COLO668 (cell line): ENCODE data around the gene PEX14.
"Not testable (repeated sequence)": the region's sequence is repeated elsewhere in the genome, so short reads cannot be mapped to it uniquely, and the experiment has no call there.

Experiments used
- DNase-seq: peaks from one replicate; lab custom pipeline; 2025; ENCODE audit not compliant: unreplicated experiment; lab: John Stamatoyannopoulos, UW

The PEX14 gene

GRCh38 chr1:10450156-10450814 is 24.5 kb upstream of the PEX14 start:
- no peak for DNase-seq

DNA sequence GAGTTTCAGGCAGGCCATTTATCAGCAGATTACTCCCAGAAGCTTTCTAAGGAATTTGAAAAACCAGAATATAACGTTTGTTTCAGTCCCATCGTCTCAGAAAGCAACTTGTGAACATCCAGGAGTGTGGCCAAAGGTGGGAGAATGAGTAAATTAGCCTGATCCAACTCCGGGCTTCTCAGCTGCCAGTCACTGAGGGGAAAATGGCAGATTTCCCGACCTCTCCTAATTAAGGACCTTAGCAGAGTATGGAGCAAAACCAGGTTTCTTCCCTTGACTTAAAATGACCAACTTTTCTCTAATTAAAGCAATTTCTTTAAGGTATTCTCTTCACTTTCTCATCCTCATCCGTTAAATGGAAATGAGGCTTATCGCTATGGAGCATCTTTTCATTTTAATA is 23.9 kb upstream of the PEX14 start:
- DNase-seq = no peak

- DNase-seq = no peak
These were observed 23.5 kb upstream of the PEX14 start for GRCh38 chr1:10451287-10451686.

GRCh38 chr1:10456048-10456447 is 18.7 kb upstream of the PEX14 start:
- DNase-seq = no peak

- no peak for DNase-seq
These were observed 18.1 kb upstream of the PEX14 start for GRCh38 chr1:10456661-10457060.

- DNase-seq = not testable (repeated sequence)
These were observed 17.3 kb upstream of the PEX14 start for GRCh38 chr1:10457462-10457861.

DNA sequence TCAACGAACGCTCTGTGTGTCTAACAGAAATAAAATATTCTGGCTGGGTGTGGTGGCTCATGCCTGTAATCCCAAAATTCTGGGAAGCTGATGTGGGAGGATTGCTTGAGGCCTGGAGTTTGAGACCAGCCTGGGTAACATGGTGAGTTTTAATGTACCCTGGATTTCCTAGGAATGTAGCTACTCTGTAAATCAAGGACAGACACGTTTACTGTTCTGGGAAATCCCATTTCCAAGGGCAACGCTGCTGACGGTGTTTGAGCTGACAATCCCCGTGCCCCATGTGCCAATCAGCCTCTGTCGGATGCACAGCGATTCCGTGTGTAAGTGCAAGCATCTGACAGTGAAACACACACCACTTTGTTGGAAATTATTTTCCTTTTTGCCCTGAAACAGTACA is 16.9 kb upstream of the PEX14 start:
- DNase-seq = no peak

- no peak for DNase-seq
These were observed 15.6 kb upstream of the PEX14 start for GRCh38 chr1:10459184-10459583.

- DNase-seq = no peak
These were observed 7.7 kb upstream of the PEX14 start for GRCh38 chr1:10467078-10467477.

GRCh38 chr1:10470043-10470442 is 4.7 kb upstream of the PEX14 start:
- DNase-seq = no peak

DNA sequence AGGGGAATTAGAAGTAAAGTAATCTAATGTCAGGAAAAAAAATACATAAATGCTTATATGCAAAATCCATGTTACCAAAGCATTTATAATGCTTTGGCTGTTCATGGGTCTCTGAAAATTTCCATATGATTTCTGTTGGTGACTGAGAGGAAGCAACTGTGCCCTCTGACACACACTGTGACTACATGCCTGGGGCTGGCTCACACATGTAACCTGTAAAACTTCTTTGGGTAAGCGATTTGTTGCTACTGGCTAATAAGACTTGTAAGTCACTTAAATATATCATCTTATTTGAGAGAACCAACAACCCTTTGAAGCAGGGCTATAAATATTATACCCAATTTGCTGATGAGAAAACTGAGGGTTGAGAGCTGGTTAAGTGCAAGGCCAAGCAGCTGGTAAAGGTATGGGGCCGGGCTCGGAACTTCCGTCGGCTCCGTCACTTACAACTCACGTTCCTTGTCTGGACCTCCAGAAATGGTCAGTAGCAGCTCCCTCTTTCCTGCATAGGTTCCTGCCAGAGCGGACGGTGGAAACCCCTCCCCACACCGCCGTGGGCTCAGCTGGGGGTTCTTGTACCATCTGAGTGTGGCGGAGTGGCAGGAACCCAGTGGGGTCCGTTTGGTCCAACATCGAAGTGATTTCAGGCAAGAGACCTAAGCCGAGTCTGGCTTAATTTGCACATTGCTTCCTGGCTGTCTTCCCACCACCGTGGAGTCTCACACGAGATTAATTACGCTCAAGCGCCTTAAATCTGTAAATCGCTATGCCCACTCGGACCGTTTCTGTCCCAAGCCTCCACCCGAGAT is 3.1 kb upstream of the PEX14 start:
- DNase-seq = no peak

DNA sequence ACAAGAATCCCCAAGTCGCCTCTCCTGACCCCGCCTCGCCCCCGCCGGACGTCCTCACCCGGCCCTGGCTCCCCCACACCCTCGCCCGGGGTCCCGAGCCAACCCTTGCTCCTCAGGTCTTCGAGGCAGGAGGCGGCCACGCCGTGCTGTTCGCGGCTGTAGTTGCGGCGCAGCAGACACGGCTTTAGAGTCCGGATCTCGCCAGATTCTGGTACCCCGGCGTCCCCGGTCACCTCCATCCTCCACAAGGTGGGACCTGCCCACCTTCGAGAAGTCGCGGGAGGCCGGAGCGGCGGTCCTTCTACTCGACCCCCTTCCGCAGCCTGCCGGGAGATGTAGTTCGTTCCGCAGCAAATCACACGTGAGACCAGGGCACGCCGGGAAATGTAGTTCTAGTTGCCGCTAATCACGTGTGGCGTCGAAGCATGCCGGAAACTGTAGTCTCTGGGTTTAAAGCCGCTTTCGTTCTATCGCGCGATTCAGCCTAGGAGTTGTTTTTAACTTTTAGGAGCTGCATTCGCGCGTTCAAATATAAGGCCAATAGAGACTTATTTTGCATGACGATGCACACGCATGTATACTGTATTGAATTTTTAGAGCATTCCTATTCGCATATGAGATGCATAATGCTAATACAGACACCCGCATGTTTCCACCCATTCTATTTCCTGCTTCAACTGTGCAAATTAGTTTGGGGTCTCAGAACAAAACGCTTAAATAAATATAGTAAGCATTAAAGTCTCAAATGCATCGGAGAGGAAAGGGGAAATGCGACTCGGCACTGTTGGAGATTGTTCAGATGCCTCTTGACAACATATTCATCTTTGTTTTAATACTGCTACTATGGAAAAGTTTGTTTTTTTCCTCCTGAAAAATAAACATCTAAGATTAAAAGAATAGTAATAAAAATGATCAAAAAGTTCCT is 2.3 kb upstream of the PEX14 start, which contains the start of gene DFFA:
DFFA (minus strand) TSS at position 310 of the 925 bp plus-strand sequence; CDS start at position 239, 71 bp downstream.
- peak; percentile 99 for DNase-seq

DNA sequence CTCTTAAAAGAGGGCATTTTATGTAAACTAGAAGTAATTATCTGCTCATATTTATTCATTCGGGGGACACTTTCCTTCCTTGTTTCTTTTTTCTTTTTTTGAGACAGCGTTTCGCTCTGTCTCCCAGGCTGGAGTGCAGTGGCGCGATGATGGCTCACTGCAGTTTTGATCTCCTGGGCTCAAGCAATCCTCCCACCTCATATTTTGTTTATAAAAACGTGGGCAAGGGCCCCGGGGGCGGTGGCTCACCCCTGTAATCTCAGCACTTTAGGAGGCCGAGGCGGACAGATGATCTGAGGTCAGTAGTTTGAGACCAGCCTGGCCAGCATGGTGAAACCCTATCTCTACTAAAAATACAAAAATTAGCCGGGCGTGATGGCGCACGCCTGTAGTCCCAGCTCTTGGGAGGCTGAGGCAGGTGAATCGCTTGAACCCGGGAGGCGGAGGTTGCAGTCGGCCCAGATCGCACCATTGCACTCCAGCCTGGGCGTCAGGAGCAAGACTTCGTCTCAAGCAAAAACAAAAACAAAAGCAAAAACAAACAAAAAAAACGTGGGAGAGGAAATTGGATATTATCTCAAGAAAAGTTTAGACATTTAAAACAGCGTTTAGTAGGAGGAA is 1.5 kb upstream of the PEX14 start:
- DNase-seq = no peak

DNA sequence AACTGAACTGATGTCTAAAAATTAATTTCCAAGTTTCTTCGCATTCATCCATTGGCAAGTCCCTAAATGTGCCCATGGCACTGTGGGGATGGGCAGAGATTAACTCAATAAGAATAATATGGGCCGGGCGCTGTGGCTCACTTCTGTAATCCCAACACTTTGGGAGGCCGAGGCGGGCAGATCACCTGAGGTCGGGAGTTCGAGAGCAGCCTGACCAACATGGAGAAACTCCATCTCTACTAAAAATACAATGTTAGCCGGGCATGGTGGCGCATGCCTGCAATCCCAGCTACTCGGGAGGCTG is 489 bp upstream of the PEX14 start:
- not testable (repeated sequence) for DNase-seq

DNA sequence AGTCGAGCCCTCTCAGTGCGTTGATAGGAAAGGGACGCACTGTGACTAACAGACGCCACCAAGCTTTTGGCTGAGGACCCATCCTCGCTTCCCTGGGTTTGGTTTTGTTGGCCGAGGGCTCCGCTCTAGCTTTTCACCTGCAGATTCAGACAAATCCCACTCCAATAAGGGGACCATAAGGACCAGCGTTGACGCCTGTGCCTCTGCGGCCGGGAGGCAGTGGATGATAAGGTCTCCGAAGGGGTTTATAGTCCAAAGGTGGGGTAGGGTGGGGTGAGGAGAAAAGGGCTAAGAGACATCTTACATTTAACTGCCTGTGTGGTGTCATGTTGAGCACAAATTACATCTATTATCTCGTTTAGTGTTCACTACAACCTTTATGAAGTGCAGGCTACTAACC is 760 bp downstream of the PEX14 start:
- DNase-seq = no peak

GRCh38 chr1:10479296-10479695 is 4.5 kb downstream of the PEX14 start:
- no peak for DNase-seq

GRCh38 chr1:10480614-10481013 is 5.9 kb downstream of the PEX14 start:
- DNase-seq = no peak

DNA sequence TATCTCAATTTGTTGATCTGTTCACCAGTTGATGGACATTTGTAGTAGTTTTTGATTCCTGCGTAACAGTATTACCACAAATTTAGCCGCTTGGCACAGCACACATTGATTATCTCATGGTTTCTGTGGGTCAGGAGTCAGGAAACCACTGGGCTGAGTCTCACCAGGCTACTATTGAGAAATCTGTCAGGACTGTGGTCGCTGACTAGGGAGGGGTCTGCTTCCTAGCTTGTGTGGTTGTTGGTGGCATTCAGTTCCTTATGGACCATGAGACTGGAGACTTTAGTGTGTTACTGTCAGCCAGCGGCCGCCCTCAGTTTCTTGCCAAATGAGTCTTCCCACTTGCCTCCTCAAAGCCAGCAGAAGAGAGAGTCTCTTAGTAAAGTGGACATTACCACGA is 9.8 kb downstream of the PEX14 start:
- no peak for DNase-seq

DNA sequence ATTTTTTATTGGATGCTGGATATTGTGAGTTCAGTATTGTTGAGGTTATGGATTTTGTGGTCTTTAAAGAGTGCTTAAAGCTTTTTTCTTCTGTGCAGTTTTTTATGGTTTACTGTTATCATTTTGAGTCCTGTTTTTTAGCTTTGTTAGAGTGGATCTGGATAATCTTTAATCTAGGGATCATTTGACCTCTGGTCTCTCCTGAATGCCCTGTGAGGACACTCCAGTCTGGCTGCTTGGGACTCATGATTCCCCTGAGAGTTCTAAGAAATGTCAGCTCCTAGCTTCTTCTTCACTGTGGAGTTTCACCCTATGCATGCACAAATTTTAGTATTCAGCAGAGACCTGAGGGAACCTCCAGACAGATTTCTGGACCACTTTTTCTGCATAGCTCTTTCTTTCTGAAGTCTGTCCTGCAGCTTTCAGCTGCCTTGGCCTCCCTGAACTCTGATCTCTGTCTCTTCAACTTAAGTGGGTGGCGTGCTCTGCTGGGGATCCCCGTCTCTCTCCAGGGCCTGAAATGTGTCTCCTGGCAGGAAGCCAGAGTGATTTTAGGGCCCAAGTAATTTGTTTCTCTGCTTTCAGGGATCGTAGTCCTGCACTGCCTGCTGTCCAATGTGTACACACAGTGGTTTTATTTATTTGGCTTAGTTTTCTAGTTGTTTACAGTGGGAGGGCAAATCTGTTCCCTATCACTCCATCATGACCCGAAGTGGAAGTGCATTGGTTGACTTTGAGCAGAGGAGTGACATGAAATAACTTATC is 14.7 kb downstream of the PEX14 start:
- DNase-seq = no peak

DNA sequence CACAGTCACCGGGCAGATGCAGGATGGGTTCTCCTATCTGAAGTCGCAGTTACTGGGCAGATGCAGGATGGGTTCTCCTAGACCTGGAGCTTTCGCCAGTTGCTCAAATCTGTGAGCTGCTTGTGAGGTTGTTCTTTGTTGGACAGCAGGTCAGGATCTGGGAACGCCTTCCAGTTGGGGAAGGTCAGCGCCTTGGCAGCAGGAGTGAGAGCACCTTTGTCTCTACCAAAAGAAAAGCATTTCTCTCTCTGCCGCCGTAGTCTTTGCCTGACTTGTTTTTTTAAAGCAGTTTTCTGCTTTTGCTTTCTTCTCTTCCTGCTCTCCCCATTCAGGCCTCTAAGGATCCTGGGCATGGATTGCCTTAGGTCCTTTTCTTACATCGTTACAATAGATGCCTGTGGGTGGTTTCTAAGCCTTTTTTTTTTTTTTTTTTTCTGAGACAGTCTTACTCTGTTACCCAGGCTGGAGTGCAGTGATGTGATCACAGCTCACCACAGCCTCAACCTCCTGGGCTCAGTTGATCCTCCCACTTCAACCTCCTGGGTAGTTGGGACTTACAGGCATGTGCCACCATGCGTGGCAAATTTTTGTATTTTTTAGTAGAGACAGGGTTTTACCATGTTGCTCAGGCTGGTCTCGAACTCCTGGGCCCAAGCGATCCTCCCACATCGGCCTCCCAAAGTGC is 15.7 kb downstream of the PEX14 start:
- no peak for DNase-seq
